ENCODE data around the gene TPH1.

TPH1 gene

GRCh38 chr11:18067372-18067771, 21.3 kb upstream of the TPH1 start:
- no peak for TF ChIP-seq EZH2 (optimal IDR thresholded peaks at IDR 0.05; ENCODE audit: low read depth, low read length)
- no peak for TF ChIP-seq CTCF (IDR thresholded peaks at IDR 0.05; ENCODE audit: low read length)
- no peak for TF ChIP-seq EZH2phosphoT487 (IDR thresholded peaks at IDR 0.05; ENCODE audit: low read length)
- Histone ChIP-seq H2AFZ (ENCODE audit: low read length) (no peak overlapping the region), H3K27me3 (replicated peaks; ENCODE audit: insufficient read depth, low read length) (no peaks in the 10 kb centered on the region), H3K4me2 (ENCODE audit: low read depth, low read length) (no peak overlapping the region), H3K9me2 (replicated peaks; ENCODE audit: insufficient read depth, low read length) (no peaks in the 10 kb centered on the region), H3K4me3 (ENCODE audit: low read length) (no peak overlapping the region), H4K20me1 (ENCODE audit: insufficient read depth, low read length) (no peaks in the 10 kb centered on the region), H3K9me3 (replicated peaks; ENCODE audit: insufficient read depth, low read length) (no peaks in the 10 kb centered on the region), H3K36me3 (replicated peaks; ENCODE audit: insufficient read depth, low read length) (no peaks in the 10 kb centered on the region), H3K9ac (ENCODE audit: low read length) (no peak overlapping the region), H3K4me1 (ENCODE audit: low read length) (no peaks in the 10 kb centered on the region), H3K27ac (ENCODE audit: low read length) (no peak overlapping the region), H3K79me2 (ENCODE audit: low read length) (no peaks in the 10 kb centered on the region), H3F3A (ENCODE audit: insufficient read depth, low read length) (no peaks in the 10 kb centered on the region)
- no peak for DNase-seq

GRCh38 chr11:18066626-18067025, 20.6 kb upstream of the TPH1 start:
- H2AFZ ChIP-seq (ENCODE audit: low read length): no peak overlapping the region
- H3K9me3 ChIP-seq (replicated peaks; ENCODE audit: insufficient read depth, low read length): no peaks in the 10 kb centered on the region
- no peak overlapping the region for H3K27ac ChIP-seq (ENCODE audit: low read length)
- no peak overlapping the region for H3K9ac ChIP-seq (ENCODE audit: low read length)
- H3K36me3 ChIP-seq (replicated peaks; ENCODE audit: insufficient read depth, low read length): no peaks in the 10 kb centered on the region
- no peak overlapping the region for H3K4me2 ChIP-seq (ENCODE audit: low read depth, low read length)
- H4K20me1 ChIP-seq (ENCODE audit: insufficient read depth, low read length): no peaks in the 10 kb centered on the region
- no peak for DNase-seq
- H3F3A ChIP-seq (ENCODE audit: insufficient read depth, low read length): no peaks in the 10 kb centered on the region
- no peak for TF ChIP-seq EZH2 (optimal IDR thresholded peaks at IDR 0.05; ENCODE audit: low read depth, low read length)
- no peak for TF ChIP-seq EZH2phosphoT487 (IDR thresholded peaks at IDR 0.05; ENCODE audit: low read length)
- TF ChIP-seq CTCF (IDR thresholded peaks at IDR 0.05; ENCODE audit: low read length): no peak
- H3K9me2 ChIP-seq (replicated peaks; ENCODE audit: insufficient read depth, low read length): no peaks in the 10 kb centered on the region
- no peaks in the 10 kb centered on the region for H3K79me2 ChIP-seq (ENCODE audit: low read length)
- H3K27me3 ChIP-seq (replicated peaks; ENCODE audit: insufficient read depth, low read length): no peaks in the 10 kb centered on the region
- no peak overlapping the region for H3K4me3 ChIP-seq (ENCODE audit: low read length)
- no peaks in the 10 kb centered on the region for H3K4me1 ChIP-seq (ENCODE audit: low read length)

GRCh38 chr11:18065572-18065971, 19.5 kb upstream of the TPH1 start:
- Histone ChIP-seq H3F3A (ENCODE audit: insufficient read depth, low read length) (no peaks in the 10 kb centered on the region), H3K9me2 (replicated peaks; ENCODE audit: insufficient read depth, low read length) (no peaks in the 10 kb centered on the region), H3K79me2 (ENCODE audit: low read length) (no peaks in the 10 kb centered on the region), H3K36me3 (replicated peaks; ENCODE audit: insufficient read depth, low read length) (no peaks in the 10 kb centered on the region), H3K27ac (ENCODE audit: low read length) (no peak overlapping the region), H3K4me3 (ENCODE audit: low read length) (no peak overlapping the region), H4K20me1 (ENCODE audit: insufficient read depth, low read length) (no peaks in the 10 kb centered on the region), H3K4me1 (ENCODE audit: low read length) (no peaks in the 10 kb centered on the region), H3K9ac (ENCODE audit: low read length) (no peak overlapping the region), H3K4me2 (ENCODE audit: low read depth, low read length) (no peak overlapping the region), H3K9me3 (replicated peaks; ENCODE audit: insufficient read depth, low read length) (no peaks in the 10 kb centered on the region), H2AFZ (ENCODE audit: low read length) (no peak overlapping the region), H3K27me3 (replicated peaks; ENCODE audit: insufficient read depth, low read length) (no peaks in the 10 kb centered on the region)
- no peak for TF ChIP-seq EZH2phosphoT487 (IDR thresholded peaks at IDR 0.05; ENCODE audit: low read length)
- TF ChIP-seq CTCF (IDR thresholded peaks at IDR 0.05; ENCODE audit: low read length): no peak
- TF ChIP-seq EZH2 (optimal IDR thresholded peaks at IDR 0.05; ENCODE audit: low read depth, low read length): no peak
- no peak for DNase-seq
